ENCODE results near the gene SPRY1.

SPRY1 gene

DNA sequence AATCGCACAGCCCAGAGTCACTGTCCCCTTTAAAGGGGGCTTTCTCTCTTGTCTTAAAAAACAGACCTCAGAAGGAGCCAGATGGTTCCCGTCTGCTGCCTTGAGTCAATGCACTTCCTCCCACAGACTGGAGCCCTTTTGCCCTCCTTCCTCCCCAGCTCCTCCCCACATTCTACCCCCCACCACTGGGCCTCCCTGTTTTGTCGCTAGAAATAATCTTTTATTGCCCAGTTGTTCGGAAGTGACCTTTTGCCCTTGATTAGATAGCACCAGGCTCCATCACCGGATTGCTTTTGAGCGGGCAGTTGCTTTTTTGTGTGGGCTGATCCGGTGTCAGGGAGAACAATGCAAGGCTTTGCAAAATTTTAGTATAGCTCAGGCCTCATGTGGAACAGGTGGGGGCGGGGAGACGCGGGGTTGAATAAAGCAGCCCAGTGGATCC is 47.7 kb downstream of the SPRY1 start:
- no peak for DNase-seq (ENCODE audit: low spot score)

DNA sequence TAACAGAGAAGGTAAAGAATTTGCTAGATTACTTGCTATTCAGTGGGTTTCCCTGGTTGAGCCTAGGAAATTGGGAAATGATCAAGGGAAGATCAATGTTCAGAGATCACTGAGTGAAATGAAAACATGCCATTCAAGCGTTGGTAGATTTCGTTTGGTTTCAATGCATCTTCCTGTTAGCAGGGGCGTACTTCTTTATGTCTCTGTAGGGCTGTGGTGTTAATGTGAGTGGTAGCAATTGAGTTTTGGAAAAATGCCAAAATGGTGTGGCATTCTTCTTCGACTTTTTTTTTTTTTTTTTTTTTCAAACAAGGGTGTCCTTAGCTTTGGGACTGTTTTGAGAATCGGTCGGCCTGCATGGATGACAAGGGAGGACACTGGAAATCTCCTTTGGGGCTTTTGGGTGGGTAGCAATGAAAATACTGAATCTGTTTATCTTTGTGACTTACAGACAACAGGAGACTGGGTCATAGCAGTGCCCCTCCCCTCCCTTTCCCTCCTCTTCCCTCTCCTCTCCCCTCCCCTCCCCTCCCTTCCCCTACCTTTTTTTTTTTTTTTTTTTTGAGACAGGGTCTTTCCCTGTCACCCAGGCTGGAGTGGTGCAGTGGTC is 50.4 kb downstream of the SPRY1 start:
- DNase-seq (ENCODE audit: low spot score), result no peak

DNA sequence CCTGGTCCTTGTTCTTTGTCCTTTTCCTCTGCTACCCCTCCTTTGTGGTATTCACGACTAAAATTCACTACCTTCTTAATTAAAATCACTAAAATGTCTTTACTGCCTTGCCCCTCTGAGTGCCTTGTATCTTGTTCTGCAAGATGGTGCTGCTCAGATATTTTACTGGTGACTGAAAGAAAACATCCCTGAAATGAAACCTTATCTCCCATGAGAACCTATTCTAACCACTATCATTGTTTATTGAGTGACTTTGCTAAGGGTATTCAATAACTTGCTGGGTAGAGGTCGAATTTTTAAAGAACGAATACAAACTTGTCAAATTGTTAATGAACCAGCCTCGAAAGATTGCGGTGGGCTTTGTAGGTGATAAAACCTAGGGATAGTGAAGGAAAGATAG is 52.8 kb downstream of the SPRY1 start:
- DNase-seq (ENCODE audit: low spot score), result no peak

DNA sequence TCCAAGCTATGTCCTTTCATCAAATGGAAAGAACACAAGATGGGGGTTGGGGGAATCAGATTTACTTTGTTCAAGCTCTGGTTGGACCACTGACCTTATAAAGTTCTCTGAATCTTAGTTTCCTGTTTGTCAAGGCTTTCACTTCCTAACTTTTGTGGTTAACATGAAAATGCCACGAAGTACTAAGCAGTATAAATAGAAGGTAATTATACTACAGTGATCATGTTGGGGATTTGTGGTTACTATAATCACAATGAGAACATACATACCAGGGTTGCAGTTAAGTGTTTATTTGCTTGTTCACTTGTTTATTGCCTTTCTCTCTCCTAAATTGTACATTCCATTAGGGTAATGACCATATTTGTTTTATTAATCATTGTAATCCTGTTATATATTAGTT is 53.2 kb downstream of the SPRY1 start:
- DNase-seq (ENCODE audit: low spot score), result no peak

DNA sequence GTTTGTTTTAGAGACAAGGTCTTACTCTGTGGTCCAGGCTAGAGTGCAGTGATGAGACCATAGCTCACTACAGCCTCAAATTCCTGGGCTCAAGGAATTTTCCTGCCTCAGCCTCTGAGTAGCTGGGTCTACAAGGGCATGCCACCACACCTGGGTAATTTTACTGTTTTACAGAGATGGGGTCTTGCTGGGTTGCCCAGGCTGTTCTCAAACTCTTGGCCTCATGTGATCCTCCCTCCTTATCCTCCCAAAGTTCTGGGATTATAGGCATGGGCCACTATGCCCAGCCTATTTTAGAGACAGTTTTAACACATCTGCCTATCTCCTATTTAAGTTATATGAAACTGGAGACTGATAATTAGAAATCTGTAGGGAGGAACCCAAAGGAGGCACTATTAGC is 53.8 kb downstream of the SPRY1 start:
- no peak for DNase-seq (ENCODE audit: low spot score)

DNA sequence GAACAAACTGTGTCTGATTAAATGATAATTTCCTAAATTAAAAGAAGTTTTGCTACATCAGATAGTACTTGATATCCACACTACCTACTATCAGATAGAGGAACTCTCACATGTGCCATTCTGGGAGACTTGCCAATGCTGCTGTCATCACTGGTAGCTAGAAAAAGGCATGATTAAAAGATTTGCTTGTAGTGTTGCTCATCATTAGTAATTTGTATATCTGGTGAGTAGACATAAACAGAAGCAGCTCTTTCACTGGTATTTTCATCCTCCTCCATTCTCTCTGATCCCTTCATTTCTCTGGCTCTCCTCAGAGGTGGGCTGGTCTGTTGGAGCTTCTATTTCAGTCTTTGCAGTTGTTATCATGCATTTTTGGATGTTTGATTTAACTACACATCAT is 56.0 kb downstream of the SPRY1 start:
- DNase-seq (ENCODE audit: low spot score), result no peak

DNA sequence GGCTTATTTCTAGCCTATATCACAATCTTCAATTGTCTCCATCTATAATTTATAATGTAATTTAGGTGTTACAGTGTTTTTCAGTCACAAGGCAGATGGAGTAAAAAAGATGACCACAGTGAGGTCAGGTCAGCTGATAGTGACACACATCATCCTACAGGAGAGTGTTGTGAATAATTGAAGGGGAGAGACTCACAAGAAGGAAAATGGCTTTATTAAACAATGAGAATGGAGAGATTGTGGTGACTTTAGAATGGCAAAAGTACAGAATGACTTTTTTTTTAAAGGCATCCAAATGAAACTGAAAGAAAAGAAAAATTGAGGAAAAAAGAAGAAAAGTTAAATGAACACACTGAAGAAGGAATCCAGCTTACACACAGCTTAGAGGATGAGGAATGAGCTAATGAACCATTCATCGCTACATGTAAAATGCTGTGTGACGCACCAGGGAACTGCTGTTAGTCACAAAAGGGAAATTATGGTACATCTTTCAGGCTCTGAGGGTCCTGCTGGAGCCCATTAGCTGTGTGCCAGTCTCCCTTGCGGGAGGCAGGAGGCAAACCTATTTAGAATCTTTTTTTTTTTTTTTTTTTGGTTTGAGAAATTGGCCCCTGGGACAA is 56.6 kb downstream of the SPRY1 start:
- DNase-seq (ENCODE audit: low spot score), result no peak

Data from CD4-positive, alpha-beta T cell treated with Interleukin-15 for 4 hours (primary cell).